Kidney capillary endothelial cell (primary cell): Measurements from ENCODE around the gene PHACTR1.
"Not testable (repeated sequence)": the region's sequence is repeated elsewhere in the genome, so short reads cannot be mapped to it uniquely, and the experiment has no call there.

ENCODE experiments used
- DNase-seq: peaks from one replicate; pipeline ENCODE4 v3.0.0-alpha.2; 2018; ENCODE audit warnings: low spot score

The PHACTR1 gene

GRCh38 chr6:12749531-12750379, 33.2 kb downstream of the PHACTR1 start:
- DNase-seq: no peak

DNA sequence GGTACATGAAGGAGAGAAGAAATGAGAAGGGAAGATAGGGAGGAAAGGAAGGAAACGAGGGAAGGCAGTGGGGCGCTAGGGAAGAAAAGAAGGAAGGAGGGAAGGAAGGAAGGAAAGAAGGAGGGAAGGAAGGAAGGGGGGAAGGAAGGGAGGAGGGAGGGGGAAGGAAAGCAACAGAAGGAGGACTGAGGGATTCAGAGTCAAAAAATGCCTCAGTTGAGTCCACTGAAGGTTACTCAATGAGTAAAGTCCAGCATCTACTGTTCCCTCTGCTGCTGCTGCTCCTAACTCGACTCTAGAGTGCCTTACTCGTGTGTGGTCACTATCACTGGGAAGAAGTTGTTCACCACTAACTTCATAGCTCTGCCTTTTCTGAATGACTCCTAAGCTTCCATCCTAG, 33.8 kb downstream of the PHACTR1 start:
- no peak for DNase-seq

- DNase-seq: peak; percentile 38
Measured at GRCh38 chr6:12751694-12752325, 35.2 kb downstream of the PHACTR1 start.

GRCh38 chr6:12753036-12753435, 36.5 kb downstream of the PHACTR1 start:
- no peak for DNase-seq

DNA sequence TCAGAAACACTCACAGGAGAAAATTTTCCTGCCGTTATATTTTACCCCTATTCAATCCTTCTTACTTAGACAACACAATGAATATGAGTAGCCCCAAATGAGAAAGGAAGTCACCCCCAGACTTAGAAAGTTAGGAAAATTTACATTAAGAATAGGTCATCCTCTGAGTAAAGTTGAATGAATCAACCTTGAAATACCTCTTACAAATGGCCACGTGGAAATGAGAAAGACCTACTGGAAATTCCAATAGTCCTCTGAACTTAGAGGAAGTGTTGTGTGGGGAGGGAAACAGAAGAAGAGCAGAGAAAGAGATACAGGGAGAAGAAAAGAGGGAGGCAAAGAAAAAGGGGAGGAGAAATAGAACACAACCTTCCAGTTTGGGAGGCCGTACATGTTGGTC, 43.7 kb downstream of the PHACTR1 start:
- no peak for DNase-seq

DNA sequence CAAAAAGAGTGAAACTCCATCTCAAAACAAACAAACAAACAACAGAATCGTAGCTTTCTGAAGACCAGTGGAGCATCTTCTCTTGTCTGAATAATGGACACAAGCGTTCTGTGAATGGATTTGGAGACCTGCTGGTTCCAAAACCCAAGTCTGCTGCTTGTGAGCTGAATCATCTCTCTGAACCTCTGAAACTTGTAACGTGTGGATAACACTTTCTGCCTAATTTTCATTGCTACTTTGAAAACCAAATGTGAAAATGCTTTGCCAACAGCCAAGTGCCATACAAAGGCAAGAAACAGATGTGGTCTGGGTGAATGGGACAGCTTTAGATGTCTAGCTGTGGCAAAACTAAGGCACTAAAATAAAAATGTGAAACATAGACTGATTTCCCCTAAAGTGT, 44.3 kb downstream of the PHACTR1 start:
- DNase-seq: no peak

- no peak for DNase-seq
Measured at GRCh38 chr6:12761376-12762115, 45.0 kb downstream of the PHACTR1 start.

DNA sequence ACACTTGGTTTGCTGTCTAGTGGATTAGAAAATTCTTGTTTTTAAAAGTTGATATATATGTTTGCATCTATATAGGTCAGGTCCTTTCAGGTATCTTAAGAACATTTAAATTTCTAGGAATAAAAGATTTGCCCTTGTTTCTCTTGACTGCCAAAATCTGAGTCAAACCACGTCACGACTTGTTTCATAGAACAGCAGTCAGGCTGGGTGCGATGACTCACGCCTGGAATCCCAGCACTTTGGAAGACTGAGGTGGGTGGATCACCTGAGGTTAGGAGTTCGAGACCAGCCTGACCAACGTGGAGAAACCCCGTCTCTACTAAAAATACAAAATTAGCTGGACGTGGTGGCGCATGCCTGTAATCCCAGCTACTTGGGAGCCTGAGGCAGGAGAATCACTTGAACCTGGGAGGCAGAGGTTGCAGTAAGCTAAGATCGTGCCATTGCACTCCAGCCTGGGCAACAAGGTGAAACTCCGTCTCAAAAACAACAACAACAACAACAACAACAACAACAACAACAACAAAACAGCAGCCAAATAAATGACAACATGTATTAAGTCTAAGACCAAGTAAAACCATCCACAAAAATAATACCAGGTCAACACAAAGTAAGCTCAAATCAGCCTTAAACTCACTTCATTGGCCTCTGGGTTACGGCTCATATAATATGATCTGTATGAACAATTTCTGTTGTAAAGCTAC, 46.3 kb downstream of the PHACTR1 start:
- not testable (repeated sequence) for DNase-seq

DNA sequence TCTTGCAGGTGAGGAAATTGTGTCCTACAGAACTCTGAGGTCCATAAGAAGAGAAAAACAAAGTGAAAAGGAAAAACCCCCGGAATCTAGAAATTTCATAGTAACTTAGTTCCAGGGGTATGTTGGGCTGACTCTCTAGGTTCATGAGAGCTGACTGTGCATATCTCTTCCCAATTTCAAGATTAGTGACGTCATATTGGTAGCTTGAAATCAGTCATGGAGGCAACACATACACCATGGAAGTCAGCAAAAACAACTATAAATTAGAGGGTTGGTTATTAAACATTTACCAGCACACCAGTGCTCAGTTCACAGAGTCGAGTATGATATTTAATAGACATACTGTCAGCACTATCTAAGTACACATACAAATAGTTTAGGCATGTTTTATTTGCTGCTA, 49.8 kb downstream of the PHACTR1 start:
- DNase-seq: no peak

DNA sequence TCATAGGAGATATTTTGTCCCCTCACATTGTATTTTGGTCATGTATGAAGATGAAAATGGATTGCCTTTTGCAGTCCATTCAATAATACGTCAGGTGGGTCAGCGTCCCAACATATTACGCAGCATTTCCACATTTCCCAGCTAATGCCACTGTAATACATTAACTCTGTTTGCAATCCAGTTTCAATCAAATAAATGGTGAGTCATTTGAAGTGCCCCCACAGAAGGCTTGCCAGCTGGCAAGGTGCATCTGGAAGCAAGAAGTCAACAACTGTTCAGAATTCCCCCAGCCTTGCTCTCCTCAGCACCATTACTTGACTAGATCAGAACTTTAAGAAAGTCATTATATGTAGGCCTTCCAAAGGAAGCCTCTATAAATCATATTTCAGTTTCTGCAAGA, 50.4 kb downstream of the PHACTR1 start:
- DNase-seq: no peak

GRCh38 chr6:12769556-12770256, 53.1 kb downstream of the PHACTR1 start:
- no peak for DNase-seq

DNA sequence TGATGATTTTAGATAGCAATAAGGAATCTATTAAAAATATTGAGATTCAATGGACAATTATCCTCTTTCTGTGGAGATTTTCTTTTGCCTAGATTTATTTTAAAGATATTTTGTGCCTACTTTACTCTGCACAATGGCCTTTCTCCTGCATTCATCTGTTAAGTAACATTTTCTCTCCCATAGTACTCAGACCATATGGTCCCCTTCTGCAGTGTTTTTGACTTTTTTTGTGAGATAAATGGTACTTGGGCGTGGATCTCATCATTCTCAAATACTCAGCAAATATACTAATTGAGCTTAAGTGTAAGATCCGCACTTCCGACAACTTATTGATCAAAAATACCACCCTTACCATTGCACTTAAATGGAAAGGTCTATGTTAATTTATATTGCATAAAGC, 55.8 kb downstream of the PHACTR1 start:
- DNase-seq: no peak

- DNase-seq: no peak
Measured at GRCh38 chr6:12776291-12776690, 59.7 kb downstream of the PHACTR1 start.

DNA sequence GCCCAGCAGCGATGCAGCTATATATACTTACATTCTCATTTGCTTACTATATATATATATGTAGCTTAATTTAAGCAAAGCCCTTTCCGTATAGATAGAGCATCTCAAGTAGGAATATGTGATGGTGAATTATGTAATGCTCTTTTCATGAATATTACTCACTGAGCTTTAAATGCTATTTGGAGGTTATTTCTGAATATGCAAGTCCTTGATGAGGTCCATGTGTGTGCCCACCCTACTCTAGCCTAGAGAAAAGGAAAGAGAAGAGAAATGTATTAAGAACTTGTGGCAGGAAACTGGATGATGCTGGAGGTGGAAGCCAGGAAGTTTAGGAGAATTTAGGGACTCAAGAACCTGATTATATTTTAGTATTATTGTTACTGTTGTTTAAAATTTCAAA, 63.2 kb downstream of the PHACTR1 start:
- DNase-seq: no peak

DNA sequence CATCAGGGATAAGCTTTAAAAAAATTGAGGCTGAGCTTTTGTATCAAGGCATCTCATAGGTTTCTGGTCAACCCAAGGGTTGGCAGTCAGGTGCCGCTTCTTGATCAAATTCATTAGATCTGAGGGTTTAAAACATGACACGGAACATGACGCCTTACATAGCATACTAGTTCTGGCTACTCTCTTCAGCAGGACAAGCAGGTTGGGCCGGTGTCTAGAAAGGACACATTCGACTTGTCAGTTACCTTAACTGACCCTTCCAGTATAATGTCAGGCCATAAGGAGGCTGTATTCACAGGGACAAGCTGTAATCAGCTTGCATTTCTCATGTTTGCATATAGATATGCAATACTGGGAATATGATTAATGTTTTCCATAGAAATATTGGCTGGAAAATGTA, 65.6 kb downstream of the PHACTR1 start:
- DNase-seq: no peak

GRCh38 chr6:12785301-12785700, 68.7 kb downstream of the PHACTR1 start:
- peak; percentile 6 for DNase-seq

- DNase-seq: no peak
Measured at GRCh38 chr6:12785921-12786320, 69.4 kb downstream of the PHACTR1 start.

- peak; percentile 7 for DNase-seq
Measured at GRCh38 chr6:12791371-12791770, 74.8 kb downstream of the PHACTR1 start.

DNA sequence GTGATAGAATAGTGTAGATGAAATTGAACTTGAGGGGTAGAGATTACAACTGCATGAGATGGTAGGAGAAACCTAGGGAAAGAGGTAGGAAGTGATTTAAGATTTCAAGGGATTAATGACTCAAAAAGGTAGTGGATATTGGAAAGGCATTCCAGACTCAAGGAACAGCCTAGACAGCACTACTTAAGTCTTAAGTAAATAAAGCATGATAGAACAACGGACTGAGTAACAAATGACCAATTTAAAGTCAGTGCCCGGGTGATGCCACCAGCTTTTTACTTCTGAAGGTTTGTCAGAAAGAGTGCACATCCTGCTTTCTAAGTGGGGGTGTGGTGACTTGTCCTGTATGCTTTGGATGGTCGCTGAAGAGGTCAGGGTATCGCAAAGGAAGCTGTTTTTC, 81.8 kb downstream of the PHACTR1 start:
- DNase-seq: no peak

- no peak for DNase-seq
Measured at GRCh38 chr6:12800120-12800519, 83.6 kb downstream of the PHACTR1 start.

- no peak for DNase-seq
Measured at GRCh38 chr6:12801141-12801540, 84.6 kb downstream of the PHACTR1 start.

DNA sequence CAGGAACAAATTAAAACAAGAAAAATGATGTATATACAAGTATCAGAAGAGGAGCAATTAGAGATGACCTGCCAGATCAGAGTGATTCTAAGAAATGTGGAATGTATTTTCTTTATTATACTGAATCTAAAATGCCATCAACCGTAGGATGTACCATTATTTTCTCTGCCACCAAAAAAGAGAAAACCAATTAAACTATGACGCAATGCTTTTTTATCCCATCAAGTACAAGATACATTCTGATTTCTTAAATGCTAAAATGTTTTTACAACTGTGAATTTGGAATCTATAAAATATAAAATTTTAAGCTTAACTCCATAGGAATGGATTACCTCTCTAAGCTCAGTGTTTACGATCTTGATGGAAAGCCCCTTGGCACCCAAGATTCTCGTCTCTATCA, 85.9 kb downstream of the PHACTR1 start:
- DNase-seq: no peak
